ENCODE measurements around the gene MT1M.
"Not testable (repeated sequence)": the region's sequence is repeated elsewhere in the genome, so short reads cannot be mapped to it uniquely, and the experiment has no call there.

Gene MT1M

GRCh38 chr16:56632156-56632847 is at the start of gene MT1M:
Gene MT1M, plus strand, starts transcription at chr16:56632659. Its CDS starts 73 bp downstream, at chr16:56632732.
- no peak within 1 kb of the TSS for H3K4me3 ChIP-seq (ENCODE audit: low read depth, low read length)
- TF ChIP-seq, protein P1, sequence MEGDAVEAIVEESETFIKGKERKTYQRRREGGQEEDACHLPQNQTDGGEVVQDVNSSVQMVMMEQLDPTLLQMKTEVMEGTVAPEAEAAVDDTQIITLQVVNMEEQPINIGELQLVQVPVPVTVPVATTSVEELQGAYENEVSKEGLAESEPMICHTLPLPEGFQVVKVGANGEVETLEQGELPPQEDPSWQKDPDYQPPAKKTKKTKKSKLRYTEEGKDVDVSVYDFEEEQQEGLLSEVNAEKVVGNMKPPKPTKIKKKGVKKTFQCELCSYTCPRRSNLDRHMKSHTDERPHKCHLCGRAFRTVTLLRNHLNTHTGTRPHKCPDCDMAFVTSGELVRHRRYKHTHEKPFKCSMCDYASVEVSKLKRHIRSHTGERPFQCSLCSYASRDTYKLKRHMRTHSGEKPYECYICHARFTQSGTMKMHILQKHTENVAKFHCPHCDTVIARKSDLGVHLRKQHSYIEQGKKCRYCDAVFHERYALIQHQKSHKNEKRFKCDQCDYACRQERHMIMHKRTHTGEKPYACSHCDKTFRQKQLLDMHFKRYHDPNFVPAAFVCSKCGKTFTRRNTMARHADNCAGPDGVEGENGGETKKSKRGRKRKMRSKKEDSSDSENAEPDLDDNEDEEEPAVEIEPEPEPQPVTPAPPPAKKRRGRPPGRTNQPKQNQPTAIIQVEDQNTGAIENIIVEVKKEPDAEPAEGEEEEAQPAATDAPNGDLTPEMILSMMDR (IDR thresholded peaks at IDR 0.05; ENCODE audit: borderline replicate concordance, insufficient read depth, low read depth, low read length), result no peak

DNA sequence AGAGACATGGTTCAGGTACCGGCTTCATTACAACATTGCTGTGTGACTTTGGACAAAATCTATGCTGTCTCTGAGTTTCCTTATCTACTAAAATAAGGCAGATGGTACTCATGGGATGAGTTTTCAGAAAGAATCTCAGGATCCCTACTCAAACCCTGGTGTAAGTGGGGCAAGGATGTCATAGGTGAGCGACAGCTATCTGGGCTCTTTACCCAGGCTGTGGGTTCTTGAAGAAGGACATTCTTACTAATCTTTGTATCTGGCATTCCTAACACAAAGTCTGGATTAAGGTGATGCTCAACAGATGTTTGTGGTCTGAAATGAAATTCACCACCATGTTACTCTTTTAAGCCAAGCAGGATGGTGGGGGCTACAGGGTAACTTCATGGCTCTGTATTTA is 49.5 kb upstream of the MT1M start:
- H3K4me3 ChIP-seq (ENCODE audit: low read depth, low read length), result not testable (repeated sequence)

GRCh38 chr16:56583351-56584168 is 48.9 kb upstream of the MT1M start:
- TF ChIP-seq, protein P1 (IDR thresholded peaks at IDR 0.05; ENCODE audit: borderline replicate concordance, insufficient read depth, low read depth, low read length), result no peak
- H3K4me3 ChIP-seq (ENCODE audit: low read depth, low read length), result no peak overlapping the region

- no peak overlapping the region for H3K4me3 ChIP-seq (ENCODE audit: low read depth, low read length)
- TF ChIP-seq, protein P1 (IDR thresholded peaks at IDR 0.05; ENCODE audit: borderline replicate concordance, insufficient read depth, low read depth, low read length), result no peak
These were observed 48.2 kb upstream of the MT1M start for GRCh38 chr16:56584276-56584675.

- no peak overlapping the region for H3K4me3 ChIP-seq (ENCODE audit: low read depth, low read length)
- TF ChIP-seq, protein P1 (IDR thresholded peaks at IDR 0.05; ENCODE audit: borderline replicate concordance, insufficient read depth, low read depth, low read length), result no peak
These were observed 43.7 kb upstream of the MT1M start for GRCh38 chr16:56588781-56589140.

GRCh38 chr16:56589141-56590039 is 43.1 kb upstream of the MT1M start, which contains the start of gene MT3:
Gene MT3, plus strand, starts transcription at chr16:56589528. Its CDS starts 63 bp downstream, at chr16:56589591.
- TF ChIP-seq, protein P1 (IDR thresholded peaks at IDR 0.05; ENCODE audit: borderline replicate concordance, insufficient read depth, low read depth, low read length), result no peak
- H3K4me3 ChIP-seq (ENCODE audit: low read depth, low read length), result no peak within 1 kb of the TSS

All from GM12875 (cell line).